ENCODE data around the gene ABCA10. TPM values are rescaled to one million over a fixed set of nuclear protein-coding genes. Genes with fewer than 3 reads are reported as not detected.
"Not testable (repeated sequence)": the region's sequence is repeated elsewhere in the genome, so short reads cannot be mapped to it uniquely, and the experiment has no call there.

Gene ABCA10
- 6.9 and 7.2 TPM in 2 replicates for total RNA-seq (2014; rRNA removed; shearing (Covaris generic))
- 2.2 and 5.2 TPM in 2 replicates for polyA plus RNA-seq (2014; cell fraction: nucleus; rRNA removed)

GRCh38 chr17:69228576-69228975 lies at the start of gene ABCA10:
Gene ABCA10 (minus strand): TSS chr17:69228824. CDS start chr17:69225358, 3,466 bp downstream.
- no peak for DNase-seq (ENCODE audit: extremely low read depth, low read depth)

- DNase-seq (ENCODE audit: extremely low read depth, low read depth): not testable (repeated sequence)
Measured at GRCh38 chr17:69276279-69276678, 47.7 kb upstream of the ABCA10 start.

- no peak for DNase-seq (ENCODE audit: extremely low read depth, low read depth)
Measured at GRCh38 chr17:69275751-69276150, 47.1 kb upstream of the ABCA10 start.

GRCh38 chr17:69271023-69271422 lies 42.4 kb upstream of the ABCA10 start:
- no peak for DNase-seq (ENCODE audit: extremely low read depth, low read depth)

DNA sequence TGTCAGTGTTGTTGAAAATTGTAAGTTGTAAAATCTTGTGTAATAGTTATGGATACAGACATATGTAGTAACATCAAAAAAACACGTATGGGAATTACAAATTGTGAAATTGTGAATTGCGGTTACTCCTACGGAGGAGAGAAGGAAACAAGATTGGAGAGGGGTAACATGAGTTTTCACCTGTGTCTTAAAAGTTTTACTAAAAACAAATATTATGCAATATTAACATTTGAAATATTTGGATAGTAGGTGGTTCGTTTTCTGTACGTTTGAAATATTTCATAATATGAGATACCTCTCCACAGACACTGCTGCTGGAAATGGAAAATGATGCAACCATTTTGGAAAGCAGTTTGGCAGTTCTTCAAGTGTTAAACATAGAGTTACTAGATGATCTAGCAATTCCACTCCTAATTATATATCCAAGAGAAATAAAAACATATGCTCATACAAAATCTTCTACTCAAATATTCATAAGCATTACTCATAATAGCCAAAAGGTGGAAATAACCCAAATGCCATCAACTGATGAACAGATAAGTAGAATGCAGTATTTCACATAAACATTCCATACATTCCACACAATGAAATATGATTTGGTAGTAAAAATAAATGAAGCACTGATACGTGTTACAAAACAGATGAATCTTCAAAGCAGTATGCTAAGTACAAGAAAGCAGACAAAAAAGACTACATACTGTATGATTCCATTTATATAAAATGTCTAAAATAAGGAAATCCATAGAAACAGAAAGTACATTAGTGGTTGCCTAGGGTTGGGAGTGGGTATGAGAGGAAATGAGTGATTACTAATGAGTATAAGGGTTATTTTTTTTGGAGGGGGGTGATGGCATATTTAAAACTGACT lies 40.7 kb upstream of the ABCA10 start:
- DNase-seq (ENCODE audit: extremely low read depth, low read depth): peak; percentile 41

DNA sequence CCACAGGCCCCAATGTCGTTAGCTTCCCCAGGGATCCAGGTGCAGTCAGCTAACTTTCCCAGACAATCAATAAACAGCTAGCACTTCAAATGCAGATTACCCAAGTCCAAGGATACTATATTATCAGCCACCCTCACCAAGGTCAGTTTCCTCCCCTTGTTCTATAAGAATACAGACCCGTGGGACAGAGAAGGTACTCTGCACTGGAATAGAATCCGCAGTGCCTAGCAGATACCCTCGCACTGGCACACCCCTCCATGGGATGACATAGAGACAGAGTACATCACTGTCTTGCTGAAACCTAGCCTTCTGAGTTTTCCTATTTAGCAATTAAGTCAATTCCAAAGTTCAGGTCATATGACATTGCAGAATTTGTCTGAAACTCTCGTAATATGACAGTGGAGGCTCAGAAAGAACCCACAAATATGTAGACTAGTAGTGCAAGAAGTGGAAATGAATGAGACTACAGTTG lies 40.0 kb upstream of the ABCA10 start:
- DNase-seq (ENCODE audit: extremely low read depth, low read depth): peak; percentile 50

GRCh38 chr17:69267219-69267618 lies 38.6 kb upstream of the ABCA10 start:
- DNase-seq (ENCODE audit: extremely low read depth, low read depth): no peak

- DNase-seq (ENCODE audit: extremely low read depth, low read depth): no peak
Measured at GRCh38 chr17:69265873-69266272, 37.2 kb upstream of the ABCA10 start.

DNA sequence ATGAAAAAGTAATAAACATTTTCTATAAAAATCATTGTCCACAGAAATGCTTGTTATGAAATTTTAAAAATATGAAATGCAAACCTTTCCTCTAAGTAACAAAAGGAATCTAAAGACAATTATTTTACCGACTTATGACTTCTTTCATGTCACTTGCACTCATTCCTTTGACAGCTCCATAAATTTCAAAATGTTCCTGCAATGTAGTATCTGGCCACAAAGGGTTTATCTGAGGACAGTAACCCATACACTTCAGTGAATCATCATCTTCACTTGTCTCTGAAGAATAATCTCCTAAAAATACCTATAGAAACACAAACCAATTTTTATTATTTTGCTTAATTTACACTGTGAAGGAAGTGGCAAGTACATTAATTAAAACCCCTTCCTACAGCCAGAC lies 25.6 kb upstream of the ABCA10 start:
- DNase-seq (ENCODE audit: extremely low read depth, low read depth): no peak

DNA sequence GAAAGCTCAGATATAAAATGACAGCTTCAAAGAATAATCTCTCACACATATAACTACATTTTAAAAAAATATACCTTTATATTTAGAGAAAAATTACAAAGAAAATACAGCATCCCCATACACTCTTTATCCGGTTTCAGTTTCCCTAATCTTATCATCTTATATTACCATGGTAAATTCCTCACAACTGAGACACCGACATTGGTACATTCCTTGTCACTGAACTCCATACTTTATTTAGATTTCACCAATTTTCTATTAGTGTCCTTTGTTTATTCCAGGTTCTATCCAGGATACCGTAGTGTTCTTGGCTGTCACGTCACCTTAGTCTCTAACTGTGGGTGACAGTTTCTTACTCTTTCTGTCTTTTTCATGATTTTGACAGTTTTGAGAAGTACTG lies 22.0 kb upstream of the ABCA10 start:
- no peak for DNase-seq (ENCODE audit: extremely low read depth, low read depth)

- DNase-seq (ENCODE audit: extremely low read depth, low read depth): peak; percentile 59
Measured at GRCh38 chr17:69246726-69247375, 18.2 kb upstream of the ABCA10 start.

GRCh38 chr17:69246202-69246601 lies 17.6 kb upstream of the ABCA10 start:
- DNase-seq (ENCODE audit: extremely low read depth, low read depth): no peak

GRCh38 chr17:69245617-69246016 lies 17.0 kb upstream of the ABCA10 start:
- no peak for DNase-seq (ENCODE audit: extremely low read depth, low read depth)

GRCh38 chr17:69239611-69240600 lies 11.3 kb upstream of the ABCA10 start:
- no peak for DNase-seq (ENCODE audit: extremely low read depth, low read depth)

- no peak for DNase-seq (ENCODE audit: extremely low read depth, low read depth)
Measured at GRCh38 chr17:69236946-69237345, 8.3 kb upstream of the ABCA10 start.

- no peak for DNase-seq (ENCODE audit: extremely low read depth, low read depth)
Measured at GRCh38 chr17:69236464-69236863, 7.8 kb upstream of the ABCA10 start.

DNA sequence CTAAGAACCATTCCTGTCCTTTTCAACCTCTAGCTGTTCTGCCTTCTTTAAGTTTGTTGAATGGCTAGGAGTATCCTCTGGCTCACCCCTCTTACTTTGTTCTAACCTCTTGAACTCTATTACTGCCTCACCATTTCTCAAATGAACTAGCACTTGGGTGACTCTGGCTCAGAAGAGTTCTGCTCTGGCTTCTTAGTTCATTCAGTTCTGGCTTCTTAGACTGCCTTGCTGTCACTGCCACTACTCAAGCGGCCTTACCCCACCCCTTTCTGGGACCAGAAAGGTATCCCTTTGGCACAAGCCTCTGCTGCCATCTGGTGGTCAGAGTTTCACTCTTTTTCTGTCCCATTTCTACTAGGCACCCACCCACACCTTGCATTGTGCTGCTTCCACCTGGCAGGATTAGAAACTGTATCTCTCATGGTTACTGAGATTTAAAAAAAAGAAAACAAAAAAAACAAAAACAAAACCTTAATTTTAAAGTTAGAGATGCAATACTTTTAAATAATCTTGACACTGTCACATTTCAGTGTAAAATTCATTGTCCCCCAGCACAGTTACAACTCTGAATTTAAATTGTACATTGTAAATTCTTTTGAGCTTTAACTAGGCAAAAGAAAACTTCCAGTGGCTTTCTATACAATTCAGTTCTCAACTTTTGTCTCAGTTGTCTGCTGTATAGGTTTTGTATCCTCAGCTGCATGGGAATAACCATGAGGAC lies 6.9 kb upstream of the ABCA10 start:
- peak; percentile 89 for DNase-seq (ENCODE audit: extremely low read depth, low read depth)

GRCh38 chr17:69232650-69233049 lies 4.0 kb upstream of the ABCA10 start:
- DNase-seq (ENCODE audit: extremely low read depth, low read depth): no peak

GRCh38 chr17:69231521-69231920 lies 2.9 kb upstream of the ABCA10 start:
- no peak for DNase-seq (ENCODE audit: extremely low read depth, low read depth)

- DNase-seq (ENCODE audit: extremely low read depth, low read depth): no peak
Measured at GRCh38 chr17:69230939-69231338, 2.3 kb upstream of the ABCA10 start.
